Lower lobe of right lung (tissue), 2 donors: ENCODE data around the gene HIC1. TPM values are rescaled to one million over a fixed set of nuclear protein-coding genes. Genes with fewer than 3 reads are reported as not detected.

Experiments used
- ATAC-seq, 2 donors: fragments of 200-7000 bp; cut with Tn5 transposase; one replicate each; pipeline ENCODE4 v1.9.1; 2020 to 2022; ENCODE audit warnings: mild to moderate bottlenecking in 2 of 2, moderate library complexity in 2 of 2
- DNase-seq: peaks from one replicate; pipeline ENCODE4 v3.0.0-alpha.2; 2020
- H3K27ac ChIP-seq: fragments of 200-600 bp; one replicate; pipeline ENCODE4 v1.8.0; 2022
- H3K27me3 ChIP-seq: fragments of 200-600 bp; one replicate; pipeline ENCODE4 v1.8.0; 2022; ENCODE audit warnings: low read depth
- H3K36me3 ChIP-seq: fragments of 200-600 bp; one replicate; pipeline ENCODE4 v1.8.0; 2022; ENCODE audit warnings: mild to moderate bottlenecking
- H3K4me1 ChIP-seq: fragments of 200-600 bp; one replicate; pipeline ENCODE4 v1.8.0; 2022
- H3K4me3 ChIP-seq: fragments of 200-600 bp; one replicate; pipeline ENCODE4 v1.8.0; 2022; ENCODE audit warnings: mild to moderate bottlenecking
- H3K9me3 ChIP-seq: fragments of 200-600 bp; one replicate; pipeline ENCODE4 v1.8.0; 2022
- CTCF ChIP-seq: fragments of 200-600 bp; IDR thresholded peaks from one replicate; pipeline ENCODE4 v1.8.0; 2022; ENCODE audit warnings: antibody characterized with exemption, mild to moderate bottlenecking
- intact Hi-C: fragments of 100-400 bp; cut with DNase I; formaldehyde crosslinking; loops from one replicate; pipeline ENCODE4 v1.11.0; 2022
- total RNA-seq: library from RNA; stranded (reverse); fragmentation: NEBNext Ultra II Directional; extraction: Animal tissue kit (Norgen Biotek cat#: 25700); gene quantifications from one replicate; pipeline ENCODE4 v1.2.1, GENCODE V29; 2021
- donor health status: DM: no; HTN: yes; CAD: no; lungs with severe emphysema.

The HIC1 gene
- total RNA-seq, 1 donor from 2014 or later: 20.6 TPM

DNA sequence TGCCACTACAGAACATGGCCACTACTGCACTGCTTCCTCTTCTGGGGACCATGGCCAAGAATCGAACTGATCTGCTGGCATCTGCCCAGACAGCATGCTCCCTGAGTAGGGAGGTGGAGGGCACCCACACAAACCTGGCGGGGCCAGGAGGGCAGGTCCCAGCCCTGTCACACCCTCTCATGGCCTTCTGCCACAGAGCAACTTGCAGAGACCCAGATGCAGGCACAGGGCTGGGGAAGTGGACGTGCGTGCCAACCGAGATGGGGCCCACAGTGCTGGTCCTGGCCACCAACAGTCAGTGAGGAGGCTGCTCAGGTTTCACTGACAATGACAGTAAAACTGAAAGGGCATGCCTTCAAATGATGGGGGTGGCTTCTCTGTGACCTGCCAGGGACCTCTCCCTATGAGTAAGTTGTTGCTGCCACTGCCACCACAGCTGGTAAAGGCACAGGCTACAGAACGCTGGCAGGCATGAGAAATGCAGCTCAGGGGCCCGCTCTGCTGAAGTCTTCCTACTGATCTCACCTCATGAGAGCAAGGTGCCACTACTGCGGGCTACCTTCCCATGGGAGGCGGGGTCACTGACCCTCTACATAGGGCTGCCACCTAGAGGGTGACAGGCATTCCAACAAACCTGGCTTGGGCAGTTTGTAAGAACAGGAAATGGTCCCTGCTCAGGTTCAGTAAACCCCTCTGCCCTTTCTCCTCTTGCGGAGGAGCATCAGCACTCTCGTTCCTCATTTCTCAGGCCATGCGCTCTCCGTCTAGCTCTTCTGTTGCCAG, 15.5 kb downstream of the HIC1 start:
- intact Hi-C loops: no loop called here
- no peak for TF ChIP-seq CTCF
- H3K36me3 ChIP-seq: peaks cover 18% of the 10 kb centered on the region
- ATAC-seq (no peak), DNase-seq (no peak)
- peaks cover 66% of the 10 kb centered on the region for H3K4me1 ChIP-seq
- no peaks in the 10 kb centered on the region for H3K9me3 ChIP-seq
- no peak overlapping the region for H3K4me3 ChIP-seq
- H3K27ac ChIP-seq: peak overlapping the region; percentile 86
- no peaks in the 10 kb centered on the region for H3K27me3 ChIP-seq

- ATAC-seq (no peak), DNase-seq (no peak)
- no peak for TF ChIP-seq CTCF
- H3K4me3 ChIP-seq: no peak overlapping the region
- no peaks in the 10 kb centered on the region for H3K9me3 ChIP-seq
- intact Hi-C loops: no loop called here
- H3K36me3 ChIP-seq: peaks cover 13% of the 10 kb centered on the region
- peaks cover 72% of the 10 kb centered on the region for H3K4me1 ChIP-seq
- H3K27me3 ChIP-seq: no peaks in the 10 kb centered on the region
- peak overlapping the region; percentile 86 for H3K27ac ChIP-seq
Measured at GRCh38 chr17:2071024-2071385, 16.1 kb downstream of the HIC1 start.

DNA sequence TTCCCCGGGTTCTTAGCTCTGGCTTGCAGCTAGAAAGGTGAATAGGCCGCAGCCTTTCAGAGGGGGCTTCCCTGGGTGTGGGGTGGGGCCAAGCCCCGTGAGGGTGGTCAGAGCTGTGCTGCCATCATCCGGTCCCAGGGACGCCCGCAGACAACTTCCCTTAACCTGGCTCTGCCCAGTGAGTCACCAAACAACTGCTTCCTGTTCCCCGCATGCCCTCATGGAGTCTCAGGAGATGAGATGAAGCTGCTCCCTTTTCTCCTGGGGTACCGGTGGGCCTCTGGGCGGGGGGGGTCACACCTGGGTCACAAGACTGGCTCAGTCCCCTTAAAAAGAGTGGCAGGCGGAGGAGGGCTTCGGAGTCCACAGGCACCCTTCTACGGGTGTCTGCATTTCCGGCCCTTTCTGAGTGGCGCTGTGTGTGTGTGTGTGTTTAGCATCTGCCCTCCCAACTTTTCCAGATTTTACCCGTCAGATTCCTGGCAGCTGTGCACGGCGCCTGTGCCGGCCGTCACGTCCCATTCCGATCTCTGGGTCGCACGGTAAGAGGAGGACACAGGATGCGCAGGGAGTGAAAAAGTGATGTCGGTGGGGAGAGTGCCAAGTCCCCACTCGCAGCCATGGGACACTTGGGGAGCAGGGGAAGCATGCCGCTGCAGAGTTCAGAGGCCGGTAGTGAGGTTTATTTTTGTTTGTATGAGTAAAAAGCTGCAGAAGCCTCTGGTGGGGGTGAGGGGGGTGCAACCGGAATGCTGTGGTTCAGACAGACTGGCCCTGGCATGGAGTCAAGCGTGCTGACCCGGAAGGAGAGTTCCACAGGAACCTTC, 16.8 kb downstream of the HIC1 start:
- DNase-seq (peak; percentile 63), ATAC-seq (peak; percentile 52 to 66)
- Histone ChIP-seq H3K36me3 (peaks cover 17% of the 10 kb centered on the region), H3K27me3 (no peaks in the 10 kb centered on the region), H3K4me1 (peaks cover 77% of the 10 kb centered on the region), H3K9me3 (no peaks in the 10 kb centered on the region), H3K27ac (peak overlapping the region; percentile 86), H3K4me3 (no peak overlapping the region)
- no peak for TF ChIP-seq CTCF
- intact Hi-C loops: no loop called here

GRCh38 chr17:2074919-2075318, 20.0 kb downstream of the HIC1 start:
- intact Hi-C loops: no loop called here
- Histone ChIP-seq H3K27me3 (no peaks in the 10 kb centered on the region), H3K36me3 (peaks cover 32% of the 10 kb centered on the region), H3K27ac (peak overlapping the region; percentile 79), H3K4me3 (no peak overlapping the region), H3K4me1 (peaks cover 55% of the 10 kb centered on the region), H3K9me3 (no peaks in the 10 kb centered on the region)
- no peak for TF ChIP-seq CTCF
- DNase-seq (no peak), ATAC-seq (no peak)

DNA sequence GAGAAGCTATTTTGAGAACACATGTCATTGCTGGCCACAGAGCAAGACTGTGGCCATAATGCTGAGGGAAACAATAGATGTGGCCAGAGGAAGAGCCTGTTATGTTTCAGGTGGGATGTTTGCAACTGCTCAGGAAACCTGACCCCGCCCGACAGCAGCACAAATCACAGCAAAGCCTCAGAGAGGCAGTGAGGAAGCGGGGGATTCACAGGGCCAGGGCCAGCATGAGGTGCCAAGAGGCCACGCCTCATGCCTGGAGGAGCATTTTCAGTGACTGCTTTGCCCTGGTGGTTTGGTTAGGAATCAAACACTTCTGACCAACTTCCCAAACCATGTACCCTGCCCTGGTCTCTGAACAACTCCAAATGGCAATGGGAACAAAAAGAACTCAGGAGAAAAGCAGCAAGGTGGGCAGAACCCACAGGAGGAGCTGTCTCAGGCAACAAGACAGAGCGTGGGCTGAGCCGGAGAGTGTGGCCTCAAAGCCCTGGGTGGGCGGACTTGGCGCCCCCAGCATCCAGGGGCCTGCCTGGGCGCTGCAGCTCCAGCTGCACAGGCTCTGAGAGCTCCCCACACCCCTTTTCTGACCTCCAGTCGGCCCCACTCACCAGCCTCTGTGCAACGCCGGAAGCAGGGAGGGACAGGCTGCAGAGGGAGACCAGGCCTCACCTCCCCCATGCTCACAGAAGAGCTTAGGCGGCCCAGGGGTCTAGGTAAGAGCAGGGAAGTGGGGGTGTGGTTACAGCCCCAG, 20.6 kb downstream of the HIC1 start:
- intact Hi-C loops: no loop called here
- no peaks in the 10 kb centered on the region for H3K9me3 ChIP-seq
- no peak overlapping the region for H3K4me3 ChIP-seq
- ATAC-seq: peak; percentile 25 to 35
- peaks cover 38% of the 10 kb centered on the region for H3K36me3 ChIP-seq
- DNase-seq: no peak
- H3K27me3 ChIP-seq: no peaks in the 10 kb centered on the region
- peak overlapping the region; percentile 79 for H3K27ac ChIP-seq
- no peak for TF ChIP-seq CTCF
- peaks cover 49% of the 10 kb centered on the region for H3K4me1 ChIP-seq
